ENCODE data around the gene MANBA.
"Not testable (repeated sequence)": the region's sequence is repeated elsewhere in the genome, so short reads cannot be mapped to it uniquely, and the experiment has no call there.

Gene MANBA

GRCh38 chr4:102619021-102619420 lies 141.7 kb downstream of the MANBA start:
- not testable (repeated sequence) for DNase-seq

GRCh38 chr4:102616636-102617035 lies 144.1 kb downstream of the MANBA start:
- no peak for DNase-seq

GRCh38 chr4:102614801-102615200 lies 146.0 kb downstream of the MANBA start:
- DNase-seq, result no peak

GRCh38 chr4:102612824-102613366 lies 147.9 kb downstream of the MANBA start:
- DNase-seq, result peak; percentile 52

GRCh38 chr4:102612210-102612609 lies 148.6 kb downstream of the MANBA start:
- no peak for DNase-seq

- DNase-seq, result no peak
Measured at GRCh38 chr4:102610476-102610875, 150.3 kb downstream of the MANBA start.

- DNase-seq, result no peak
Measured at GRCh38 chr4:102610007-102610406, 150.8 kb downstream of the MANBA start.

GRCh38 chr4:102608190-102608589 lies 152.6 kb downstream of the MANBA start:
- no peak for DNase-seq

GRCh38 chr4:102606846-102607450 lies 153.8 kb downstream of the MANBA start:
- DNase-seq, result no peak

- no peak for DNase-seq
Measured at GRCh38 chr4:102606261-102606660, 154.5 kb downstream of the MANBA start.

GRCh38 chr4:102604222-102604940 lies 156.4 kb downstream of the MANBA start:
- no peak for DNase-seq

- no peak for DNase-seq
Measured at GRCh38 chr4:102601586-102602227, 159.1 kb downstream of the MANBA start.

GRCh38 chr4:102600689-102601088 lies 160.1 kb downstream of the MANBA start:
- DNase-seq, result no peak

GRCh38 chr4:102599886-102600285 lies 160.9 kb downstream of the MANBA start:
- no peak for DNase-seq

- DNase-seq, result no peak
Measured at GRCh38 chr4:102599455-102599854, 161.3 kb downstream of the MANBA start.

GRCh38 chr4:102598762-102599374 lies 161.9 kb downstream of the MANBA start:
- DNase-seq, result no peak

- no peak for DNase-seq
Measured at GRCh38 chr4:102598086-102598761, 162.5 kb downstream of the MANBA start.

- DNase-seq, result no peak
Measured at GRCh38 chr4:102596532-102596931, 164.2 kb downstream of the MANBA start.

GRCh38 chr4:102594000-102594399 lies 166.8 kb downstream of the MANBA start:
- no peak for DNase-seq

- DNase-seq, result no peak
Measured at GRCh38 chr4:102593147-102593546, 167.6 kb downstream of the MANBA start.

GRCh38 chr4:102592256-102592655 lies 168.5 kb downstream of the MANBA start:
- no peak for DNase-seq

GRCh38 chr4:102589743-102590142 lies 171.0 kb downstream of the MANBA start:
- no peak for DNase-seq

GRCh38 chr4:102586644-102587021 lies 174.1 kb downstream of the MANBA start:
- no peak for DNase-seq

Data from effector CD4-positive, alpha-beta T cell (primary cell).